GM03348 (cell line): ENCODE data around the gene KCTD7.
"Not testable (repeated sequence)": the region's sequence is repeated elsewhere in the genome, so short reads cannot be mapped to it uniquely, and the experiment has no call there.

Experiments
- DNase-seq: peaks from one replicate; pipeline ENCODE4 v3.0.0; 2012; ENCODE audit warnings: low spot score

Gene KCTD7

DNA sequence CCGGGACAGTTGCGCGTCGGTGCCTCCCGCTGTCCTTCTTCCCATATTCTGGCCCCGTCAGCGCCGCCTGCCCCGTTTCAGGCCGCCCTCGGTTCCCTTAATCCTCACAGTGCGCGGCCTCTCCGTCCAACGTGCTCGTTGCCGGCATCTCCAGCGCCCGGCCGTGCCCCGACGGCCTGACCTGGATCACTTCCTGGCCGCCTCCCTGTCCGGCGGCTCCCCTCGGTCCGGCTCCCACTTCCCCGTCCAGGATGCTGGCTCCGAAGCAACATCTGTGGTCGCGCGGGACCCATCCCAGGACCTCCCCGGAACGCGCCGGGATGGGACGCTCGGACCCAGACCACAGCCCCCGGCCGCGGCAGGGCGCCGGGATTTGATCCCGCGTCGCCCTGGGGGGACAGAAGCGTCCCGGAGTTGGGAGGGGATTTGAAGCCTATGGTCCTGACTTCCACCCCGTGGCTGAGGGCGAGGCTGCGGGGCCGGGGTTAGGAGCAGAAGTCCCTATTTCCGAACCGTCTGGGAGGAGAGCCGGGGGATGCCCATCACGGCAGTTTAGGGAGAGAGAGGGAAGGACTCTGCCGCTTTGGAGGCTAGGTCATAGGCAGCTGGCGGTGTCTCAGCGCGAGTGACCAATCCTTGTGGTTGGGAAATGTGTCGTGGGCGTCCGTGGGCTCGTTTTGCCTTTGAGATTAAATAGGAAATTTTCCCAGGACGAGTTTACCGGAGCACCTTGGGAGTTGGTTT, 53.8 kb downstream of the KCTD7 start:
- DNase-seq, result peak; percentile 37

DNA sequence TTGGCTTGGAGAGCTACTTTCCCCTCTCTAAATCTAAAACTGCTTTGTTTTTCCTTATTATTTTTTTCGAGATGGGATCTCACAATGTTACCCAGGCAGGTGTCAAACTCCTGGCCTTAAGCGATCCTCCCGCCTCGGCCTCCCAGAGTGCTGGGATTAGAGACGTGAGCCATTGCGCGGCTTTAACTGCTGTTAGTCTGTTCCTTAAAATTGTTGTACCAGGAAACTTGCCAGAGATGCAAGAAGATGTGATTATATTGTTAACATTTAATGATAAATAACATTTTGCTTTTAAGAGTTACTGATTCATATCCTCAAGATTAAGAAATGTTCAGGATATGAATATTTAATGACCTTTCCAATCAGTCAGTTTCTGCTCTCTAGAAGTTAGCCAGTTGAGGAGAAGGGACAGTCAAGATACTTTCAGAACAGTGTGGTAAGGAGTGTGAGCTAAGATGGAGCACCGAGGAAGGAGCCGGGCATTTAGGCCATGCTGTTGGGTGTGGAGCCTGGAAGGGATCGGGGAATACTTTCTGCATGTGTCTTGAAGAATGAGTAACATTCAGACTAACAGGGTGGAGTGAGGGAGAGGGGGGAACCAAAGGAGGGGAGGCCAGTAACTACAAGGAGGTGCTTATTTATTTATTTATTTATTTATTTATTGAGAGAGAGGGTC, 54.6 kb downstream of the KCTD7 start:
- DNase-seq, result not testable (repeated sequence)

DNA sequence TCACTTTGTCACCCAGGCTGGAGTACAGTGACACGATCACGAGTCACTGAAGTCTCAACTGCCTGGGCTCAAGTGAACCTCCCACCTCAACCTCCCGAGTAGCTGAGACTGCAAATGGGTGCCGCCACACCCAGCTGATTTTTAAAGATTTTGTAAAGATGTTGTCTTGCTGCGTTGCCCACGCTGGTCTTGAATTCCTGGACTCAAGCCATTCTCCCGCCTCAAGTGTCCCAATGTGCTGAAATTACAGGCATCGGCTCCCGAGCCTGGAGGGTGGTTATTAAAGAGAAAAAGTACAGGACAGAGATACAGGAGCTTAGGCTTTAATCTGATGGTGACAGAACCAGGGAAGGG, 55.1 kb downstream of the KCTD7 start:
- no peak for DNase-seq

DNA sequence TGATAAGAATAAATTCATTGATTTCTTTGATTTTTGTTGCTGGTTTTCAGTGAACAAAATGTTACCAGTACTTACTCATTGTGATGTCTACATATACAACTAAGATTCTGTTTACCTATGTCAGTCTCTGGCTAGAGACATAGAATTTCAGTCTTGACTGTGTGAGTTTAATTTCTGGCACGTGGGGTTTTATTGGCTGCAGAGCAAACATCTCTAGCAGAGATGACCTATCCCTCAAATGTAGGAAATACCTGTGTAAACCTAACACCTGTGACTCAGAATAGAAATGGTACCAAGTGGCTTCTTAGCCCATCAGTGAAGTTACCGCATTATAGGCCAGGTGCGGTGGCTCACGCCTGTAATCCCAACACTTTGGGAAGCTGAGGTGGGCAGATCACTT, 57.0 kb downstream of the KCTD7 start:
- not testable (repeated sequence) for DNase-seq

DNA sequence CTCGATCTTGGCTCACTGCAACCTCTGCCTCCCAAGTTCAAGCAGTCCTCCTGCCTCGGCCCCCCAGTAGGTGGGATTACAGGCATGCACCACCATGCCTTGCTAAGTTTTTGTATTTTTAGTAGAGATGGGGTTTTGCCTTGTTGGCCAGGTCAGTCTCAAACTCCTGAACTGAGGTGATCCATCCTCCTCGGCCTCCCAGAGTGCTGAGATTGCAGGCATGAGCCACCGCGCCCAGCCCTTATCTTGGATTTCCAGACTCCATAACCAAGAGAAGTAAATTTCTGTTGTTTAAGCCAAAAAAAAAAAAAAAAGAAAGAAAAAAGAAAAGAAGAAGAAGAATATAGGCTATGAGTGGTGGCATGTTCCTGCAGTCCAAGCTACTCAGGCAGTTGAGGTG, 58.5 kb downstream of the KCTD7 start:
- DNase-seq, result no peak

DNA sequence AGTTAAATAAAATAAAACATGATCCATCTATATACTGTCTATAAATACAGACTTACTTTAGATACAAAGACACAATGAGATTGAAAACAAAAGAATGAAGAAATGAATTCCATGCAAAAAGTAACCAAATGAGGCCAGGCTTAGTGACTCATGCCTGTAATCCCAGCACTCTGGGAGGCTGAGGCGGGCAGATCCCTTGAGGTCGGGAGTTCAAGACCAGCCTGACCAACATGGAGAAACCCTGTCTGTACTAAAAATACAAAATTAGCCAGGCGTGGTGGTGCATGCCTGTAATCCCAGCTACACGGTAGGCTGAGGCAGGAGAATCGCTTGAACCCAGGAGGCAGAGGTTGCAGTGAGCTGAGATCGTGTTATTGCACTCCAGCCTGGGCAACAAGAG, 59.0 kb downstream of the KCTD7 start:
- DNase-seq, result not testable (repeated sequence)

DNA sequence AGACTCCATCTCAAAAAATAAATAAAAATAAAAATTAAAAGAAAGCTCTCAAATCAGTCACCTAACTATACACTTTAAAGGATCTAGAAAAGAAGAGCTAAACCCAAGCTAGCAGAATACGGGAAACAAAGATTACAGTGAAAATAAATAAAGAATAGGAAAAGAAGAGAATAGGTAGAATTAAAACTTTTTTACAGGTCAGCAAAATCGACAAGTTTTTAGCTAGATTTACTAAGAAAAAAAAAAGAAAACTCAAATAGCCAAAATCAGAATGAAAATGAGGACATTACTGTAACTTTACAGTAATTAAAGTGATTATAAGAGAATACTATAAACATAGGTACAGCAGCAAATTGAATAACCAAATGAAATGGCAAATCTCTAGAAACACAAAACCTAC, 60.4 kb downstream of the KCTD7 start:
- no peak for DNase-seq

DNA sequence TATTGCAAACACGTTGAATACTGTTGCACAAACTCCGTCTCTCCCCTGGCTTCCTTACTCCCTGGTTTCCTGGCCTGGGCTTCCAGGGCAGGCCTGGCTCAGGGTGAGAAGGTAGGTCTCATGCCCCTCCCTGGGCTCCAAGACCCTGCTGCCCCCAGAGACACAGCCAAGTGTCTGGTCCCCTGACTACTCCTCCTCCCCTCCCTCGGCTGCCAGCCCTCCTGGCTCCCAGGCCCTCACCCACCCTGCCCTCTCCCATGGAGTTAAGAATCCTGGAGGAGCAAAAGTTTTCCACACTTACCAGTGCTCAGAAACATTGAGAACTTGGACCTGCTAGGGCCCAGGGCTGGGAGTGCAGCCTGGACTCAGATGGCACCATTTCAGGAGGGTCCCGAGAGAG, 64.7 kb downstream of the KCTD7 start:
- no peak for DNase-seq
